IMR-90 (cell line): ENCODE results near the gene LECT2. TPM values are rescaled to one million over a fixed set of nuclear protein-coding genes. Genes with fewer than 3 reads are reported as not detected.

ENCODE experiments used
- ATAC-seq: fragments of 200-7000 bp; cut with Tn5 transposase; 2 replicates; pipeline ENCODE4 v1.9.1; 2020; ENCODE audit warnings: low read depth, mild to moderate bottlenecking, moderate library complexity
- BruUV-seq: library from RNA; stranded (reverse); fragments of 400-500 nt; replicated peaks from 2 replicates; lab custom pipeline; 2021; lab: Mats Ljungman, UMichigan
- CTCF ChIA-PET: fragments of 300-600 bp; formaldehyde crosslinking; extraction: SDS; loops from one replicate; lab custom pipeline; 2021; ENCODE audit warnings: antibody characterized with exemption; lab: Yijun Ruan, JAX
- POLR2A ChIA-PET: fragments of 300-600 bp; sonication (Branson Sonifier 250); formaldehyde crosslinking; loops from one replicate; lab custom pipeline; 2022; ENCODE audit warnings: antibody characterized with exemption; ENCODE audit not compliant: unreplicated experiment; lab: Charles Lee
- DNase-seq: peaks from one replicate; pipeline ENCODE4 v3.0.0; 2013
- H2AFZ ChIP-seq: replicated peaks from 2 replicates; pipeline ENCODE3; 2013; ENCODE audit warnings: low read length, mild to moderate bottlenecking; ENCODE audit not compliant: poor library complexity
- H2AK5ac ChIP-seq: 2 replicates; pipeline ENCODE4 v1.6.1; 2013; ENCODE audit warnings: low read depth, low read length, inconsistent platforms
- H2AK9ac ChIP-seq: replicated peaks from 2 replicates; pipeline ENCODE3; 2013; ENCODE audit warnings: mild to moderate bottlenecking, low read depth, low read length, moderate library complexity; ENCODE audit not compliant: poor library complexity
- H2BK120ac ChIP-seq: 2 replicates; pipeline ENCODE4 v1.6.1; 2013; ENCODE audit warnings: low read depth, low read length, inconsistent platforms
- H2BK15ac ChIP-seq: 3 replicates; pipeline ENCODE4 v1.6.1; 2013; ENCODE audit warnings: low read depth, low read length, inconsistent platforms
- H2BK20ac ChIP-seq: 2 replicates; pipeline ENCODE4 v1.6.1; 2013; ENCODE audit warnings: low read depth, mild to moderate bottlenecking, inconsistent platforms, low read length, moderate library complexity
- H2BK5ac ChIP-seq: 2 replicates; pipeline ENCODE4 v1.6.1; 2013; ENCODE audit warnings: mild to moderate bottlenecking, low read depth, low read length, inconsistent platforms; ENCODE audit not compliant: poor library complexity, severe bottlenecking
- H3K14ac ChIP-seq: replicated peaks from 2 replicates; pipeline ENCODE4 v1.6.1; 2013; ENCODE audit warnings: low read depth, low read length, inconsistent platforms
- H3K18ac ChIP-seq: 2 replicates; pipeline ENCODE4 v1.6.1; 2013; ENCODE audit warnings: low read depth, low read length, control low read depth
- H3K23ac ChIP-seq: 2 replicates; pipeline ENCODE4 v1.6.1; 2013; ENCODE audit warnings: low read depth, low read length, inconsistent platforms
- H3K27ac ChIP-seq: 2 replicates; pipeline ENCODE4 v1.5.1; 2013; ENCODE audit warnings: mild to moderate bottlenecking, control low read depth, low read length; ENCODE audit not compliant: insufficient read depth
- H3K27me3 ChIP-seq: 2 replicates; pipeline ENCODE4 v1.6.1; 2013; ENCODE audit warnings: low read length; ENCODE audit not compliant: control insufficient read depth, insufficient read depth
- H3K36me3 ChIP-seq: 2 replicates; pipeline ENCODE4 v1.6.1; 2013; ENCODE audit warnings: low read length, mixed read lengths; ENCODE audit not compliant: control insufficient read depth, insufficient read depth
- H3K4ac ChIP-seq: 2 replicates; pipeline ENCODE4 v1.6.1; 2013; ENCODE audit warnings: low read depth, low read length, inconsistent platforms
- H3K4me1 ChIP-seq: 2 replicates; pipeline ENCODE4 v1.6.1; 2013; ENCODE audit warnings: low read length, mixed read lengths; ENCODE audit not compliant: control insufficient read depth, insufficient read depth
- H3K4me2 ChIP-seq: 2 replicates; pipeline ENCODE4 v1.6.1; 2013; ENCODE audit warnings: low read depth, mild to moderate bottlenecking, control low read depth, low read length, moderate library complexity
- H3K4me3 ChIP-seq: 2 replicates; pipeline ENCODE4 v1.5.1; 2013; ENCODE audit warnings: low read depth, mild to moderate bottlenecking, control low read depth, low read length, moderate library complexity; ENCODE audit not compliant: insufficient read depth
- H3K56ac ChIP-seq: 2 replicates; pipeline ENCODE4 v1.6.1; 2013; ENCODE audit warnings: low read length, inconsistent platforms; ENCODE audit not compliant: insufficient read depth; ENCODE audit errors: extremely low read depth
- H3K79me1 ChIP-seq, 2 experiments: 2 replicates each; pipeline ENCODE4 v1.6.1; 2013; ENCODE audit warnings: low read length in 2 of 2, inconsistent platforms in 1 of 2, low read depth in 1 of 2
- H3K9ac ChIP-seq: 2 replicates; pipeline ENCODE4 v1.6.1; 2013; ENCODE audit warnings: low read depth, low read length, control low read depth
- H3K9me1 ChIP-seq: 2 replicates; pipeline ENCODE4 v1.6.1; 2013; ENCODE audit warnings: low read length, inconsistent platforms; ENCODE audit not compliant: insufficient read depth
- H3K9me3 ChIP-seq: 2 replicates; pipeline ENCODE4 v1.6.1; 2013; ENCODE audit warnings: low read length; ENCODE audit not compliant: control insufficient read depth, insufficient read depth
- H4K20me1 ChIP-seq: 2 replicates; pipeline ENCODE4 v1.6.1; 2013; ENCODE audit warnings: low read length, inconsistent platforms; ENCODE audit not compliant: insufficient read depth
- H4K5ac ChIP-seq: 2 replicates; pipeline ENCODE4 v1.6.1; 2013; ENCODE audit warnings: mild to moderate bottlenecking, low read depth, low read length, control low read depth
- H4K8ac ChIP-seq, 2 experiments: 2 replicates each; pipeline ENCODE4 v1.6.1; 2013; ENCODE audit warnings: low read depth in 2 of 2, low read length in 2 of 2, control low read depth in 1 of 2, inconsistent platforms in 1 of 2
- H4K91ac ChIP-seq: 2 replicates; pipeline ENCODE4 v1.6.1; 2013; ENCODE audit warnings: low read depth, low read length, inconsistent platforms; ENCODE audit not compliant: insufficient read depth
- CTCF ChIP-seq: conservative IDR thresholded peaks from 2 replicates; pipeline ENCODE4 v1.5.1; 2012; ENCODE audit warnings: mild to moderate bottlenecking, low read depth, low read length, improper control_type of control experiment
- MAFK ChIP-seq: IDR thresholded peaks from 2 replicates; pipeline ENCODE4 v1.6.1; 2012; ENCODE audit warnings: low read depth, low read length, improper control_type of control experiment
- WGBS, 2 experiments: methylation state at CpG; one replicate each; pipeline versions ENCODE4 v1.1.5 to v1.1.7; 2013; ENCODE audit warnings: missing lambda C conversion rate in 2 of 2; ENCODE audit not compliant: insufficient read length in 1 of 2; ENCODE audit errors: extremely low coverage in 2 of 2; 5-methylcytosine and 5-hydroxymethylcytosine counted together
- dilution Hi-C: fragments of 300-500 bp; cut with HindIII; formaldehyde crosslinking; loops from one replicate; pipeline ENCODE4 v1.14.3; 2018; ENCODE audit warnings: low sequenced_read_pairs; ENCODE audit not compliant: unreplicated experiment
- in situ Hi-C: fragments of 300-500 bp; cut with MboI; formaldehyde crosslinking; loops from 3 replicates; pipeline ENCODE4 v1.14.3; 2019; ENCODE audit warnings: low sequenced_read_pairs, inconsistent platforms, mixed read lengths
- intact Hi-C: fragments of 100-400 bp; cut with micrococcal nuclease; formaldehyde crosslinking; loops from 2 replicates; pipeline ENCODE4 v1.10.0; 2022
- polyA plus RNA-seq, 3 experiments: library from polyadenylated mRNA; depleted of rRNA; stranded (reverse); fragments of >200 nt; gene quantifications; 2 replicates each; pipeline ENCODE4 v1.2.3, GENCODE V29; 2012; ENCODE audit warnings: low replicate concordance in 1 of 3
- total RNA-seq: library from RNA; depleted of rRNA; stranded (reverse); fragments of >200 nt; gene quantifications from 2 replicates; pipeline ENCODE4 v1.2.3, GENCODE V29; 2012

LECT2 gene
- total and polyA plus RNA-seq, 2 of the 4 experiments (the other 2 are of a cell fraction): not detected

- WGBS, 2 experiments: 100% methylated on average over 2 of the region's 6 CpGs; no CpG with 5 or more reads in 1 of the 2 experiments
- POLR2A ChIA-PET: no interaction called here
- H3K14ac ChIP-seq: no peak overlapping the region
These were observed 36.6 kb upstream of the LECT2 start for GRCh38 chr5:135991429-135991828.

More at GRCh38 chr5:135991429-135991828, 36.6 kb upstream of the LECT2 start:
- no peaks in the 10 kb centered on the region for H3K27me3 ChIP-seq
- no peak overlapping the region for H3K27ac ChIP-seq
- peak overlapping the region; percentile 69; the same call in 1 of the 2 replicates for H3K4ac ChIP-seq
- in situ Hi-C loops: no loop called here
- H3K9me3 ChIP-seq: no peaks in the 10 kb centered on the region
- H4K91ac ChIP-seq: peak overlapping the region; percentile 38; the same call in 1 of the 2 replicates
- H3K56ac ChIP-seq: no peak overlapping the region
- no peak overlapping the region for H2BK120ac ChIP-seq
- peak; percentile 86 for TF ChIP-seq MAFK
- no peak for TF ChIP-seq CTCF
- peak overlapping the region; percentile 61; the same call in 1 of the 2 replicates for H2BK20ac ChIP-seq
- no peaks in the 10 kb centered on the region for H3K36me3 ChIP-seq
- H3K23ac ChIP-seq: no peak overlapping the region
- H2AK9ac ChIP-seq: no peak overlapping the region
- H2AFZ ChIP-seq: no peak overlapping the region
- no peak overlapping the region for H3K4me3 ChIP-seq
- H3K9me1 ChIP-seq: peaks cover 17% of the 10 kb centered on the region
- DNase-seq: no peak
- CTCF ChIA-PET: no interaction called here
- H4K20me1 ChIP-seq: no peaks in the 10 kb centered on the region
- dilution Hi-C loops: no loop called here
- no TSS peak for BruUV-seq
- H3K18ac ChIP-seq: no peak overlapping the region
- ATAC-seq: no peak
- no peak overlapping the region for H3K9ac ChIP-seq
- intact Hi-C loops: no loop called here
- H4K5ac ChIP-seq: no peak overlapping the region
- no peak overlapping the region for H3K4me2 ChIP-seq
- H4K8ac ChIP-seq: no peak overlapping the region
- H2AK5ac ChIP-seq: peak overlapping the region; percentile 16; the same call in 1 of the 2 replicates
- peaks cover 0 to 13% of the 10 kb centered on the region in 2 experiments; a peak in 1 of 4 replicates for H3K79me1 ChIP-seq
- H3K4me1 ChIP-seq: peaks cover 32% of the 10 kb centered on the region
- H2BK15ac ChIP-seq: 0 out of 3 replicates have a peak overlapping the region, but pooled peaks have one; percentile 51
- no peak overlapping the region for H2BK5ac ChIP-seq
